C4-2B (cell line): ENCODE measurements around the gene NHLRC4.

Source experiments
- CTCF ChIP-seq: fragments of 450-650 bp; conservative IDR thresholded peaks from 2 replicates; pipeline ENCODE4 v1.5.1; 2017; ENCODE audit warnings: mild to moderate bottlenecking
- ZFX ChIP-seq: fragments of 450-650 bp; IDR thresholded peaks from 2 replicates; pipeline ENCODE4 v1.6.1; 2017

- TF ChIP-seq CTCF (no peak), ZFX (peak; percentile 86)
Measured at GRCh38 chr16:528111-529011, 38.4 kb upstream of the NHLRC4 start.
